ENCODE measurements around the gene IL17RB. TPM values are rescaled to one million over a fixed set of nuclear protein-coding genes. Genes with fewer than 3 reads are reported as not detected.

Gene IL17RB
- total and polyA plus RNA-seq, 9 donors: 0.99 to 5.6 (median 1.1) TPM

DNA sequence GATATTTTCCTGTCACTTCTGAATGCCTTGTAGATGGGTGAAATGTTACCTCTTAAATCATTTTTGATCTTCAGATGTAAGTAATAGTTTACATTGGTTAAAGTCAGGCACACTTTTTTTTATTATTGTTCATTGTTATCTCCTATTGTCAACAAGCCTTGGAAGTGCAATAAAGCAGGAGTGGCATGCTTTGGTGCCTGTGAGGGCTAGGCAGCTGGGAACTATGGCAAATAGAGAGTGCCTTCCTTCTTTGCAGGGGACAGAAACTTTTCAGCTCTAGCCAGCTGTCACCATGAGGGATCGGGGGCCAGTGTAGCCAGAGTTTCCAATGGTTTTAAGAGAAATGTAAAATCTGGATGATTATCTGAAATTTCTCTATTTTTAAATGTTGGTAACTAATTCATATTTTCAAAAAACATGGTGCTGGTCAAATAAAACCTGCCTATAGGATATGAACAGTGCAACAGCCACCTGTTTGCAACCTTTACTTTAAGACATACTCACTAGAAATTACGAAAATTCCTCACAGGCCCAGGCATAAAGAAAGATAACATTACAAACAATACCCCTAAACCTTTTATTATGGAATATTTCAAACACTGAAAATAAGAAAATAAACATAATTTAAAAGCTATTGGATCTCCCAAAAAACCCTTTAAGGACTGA, 54.4 kb downstream of the IL17RB start:
- H3K36me3 ChIP-seq: no peaks in the 10 kb centered on the region

DNA sequence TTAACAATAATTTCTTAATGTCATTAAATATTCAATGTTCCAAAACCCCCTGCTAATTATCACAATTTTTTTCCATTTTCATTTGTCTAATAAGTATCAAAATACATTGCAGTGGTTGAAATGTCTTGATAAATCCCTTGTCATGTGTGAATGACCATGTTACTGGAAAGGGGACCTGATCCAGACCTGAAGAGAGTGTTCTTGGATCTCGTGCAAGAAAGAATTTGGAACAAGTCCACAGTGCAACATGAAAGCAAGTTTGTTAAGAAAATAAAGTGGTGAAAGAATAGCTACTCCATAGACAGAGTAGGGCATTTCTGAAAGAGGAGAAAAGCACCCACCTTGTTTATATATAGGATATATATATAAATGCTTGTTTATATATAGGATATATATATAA, 55.7 kb downstream of the IL17RB start:
- no peaks in the 10 kb centered on the region for H3K27me3 ChIP-seq
- no peak overlapping the region for H3K27ac ChIP-seq
- no peak overlapping the region for H3K4me3 ChIP-seq
- H3K4me1 ChIP-seq (ENCODE audit: insufficient read depth): no peaks in the 10 kb centered on the region
- H3K9me3 ChIP-seq: no peaks in the 10 kb centered on the region
- no peaks in the 10 kb centered on the region for H3K36me3 ChIP-seq
- no peak for DNase-seq
- TF ChIP-seq POLR2A (IDR thresholded peaks at IDR 0.05) (no peak), EP300 (IDR thresholded peaks at IDR 0.05) (no peak)
- TF ChIP-seq, protein P1, sequence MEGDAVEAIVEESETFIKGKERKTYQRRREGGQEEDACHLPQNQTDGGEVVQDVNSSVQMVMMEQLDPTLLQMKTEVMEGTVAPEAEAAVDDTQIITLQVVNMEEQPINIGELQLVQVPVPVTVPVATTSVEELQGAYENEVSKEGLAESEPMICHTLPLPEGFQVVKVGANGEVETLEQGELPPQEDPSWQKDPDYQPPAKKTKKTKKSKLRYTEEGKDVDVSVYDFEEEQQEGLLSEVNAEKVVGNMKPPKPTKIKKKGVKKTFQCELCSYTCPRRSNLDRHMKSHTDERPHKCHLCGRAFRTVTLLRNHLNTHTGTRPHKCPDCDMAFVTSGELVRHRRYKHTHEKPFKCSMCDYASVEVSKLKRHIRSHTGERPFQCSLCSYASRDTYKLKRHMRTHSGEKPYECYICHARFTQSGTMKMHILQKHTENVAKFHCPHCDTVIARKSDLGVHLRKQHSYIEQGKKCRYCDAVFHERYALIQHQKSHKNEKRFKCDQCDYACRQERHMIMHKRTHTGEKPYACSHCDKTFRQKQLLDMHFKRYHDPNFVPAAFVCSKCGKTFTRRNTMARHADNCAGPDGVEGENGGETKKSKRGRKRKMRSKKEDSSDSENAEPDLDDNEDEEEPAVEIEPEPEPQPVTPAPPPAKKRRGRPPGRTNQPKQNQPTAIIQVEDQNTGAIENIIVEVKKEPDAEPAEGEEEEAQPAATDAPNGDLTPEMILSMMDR (IDR thresholded peaks at IDR 0.05): no peak
- WGBS, 3 donors: 6 to 14% (median 8%) methylated on average over 1 of the region's 1 CpG
- intact Hi-C loops (cut with DNase I): no loop called here

More for the DNA sequence above, 54.4 kb downstream of the IL17RB start:
- intact Hi-C loops (cut with DNase I): no loop called here
- TF ChIP-seq, protein P1 (IDR thresholded peaks at IDR 0.05): no peak
- TF ChIP-seq EP300 (IDR thresholded peaks at IDR 0.05) (no peak), POLR2A (IDR thresholded peaks at IDR 0.05) (no peak)
- no peaks in the 10 kb centered on the region for H3K27me3 ChIP-seq
- 81 to 86% (median 84%) methylated on average over 2 of the region's 2 CpGs for WGBS, 3 donors
- no peaks in the 10 kb centered on the region for H3K4me1 ChIP-seq (ENCODE audit: insufficient read depth)
- no peak for DNase-seq
- no peak overlapping the region for H3K4me3 ChIP-seq
- H3K9me3 ChIP-seq: no peaks in the 10 kb centered on the region
- H3K27ac ChIP-seq: no peak overlapping the region

DNA sequence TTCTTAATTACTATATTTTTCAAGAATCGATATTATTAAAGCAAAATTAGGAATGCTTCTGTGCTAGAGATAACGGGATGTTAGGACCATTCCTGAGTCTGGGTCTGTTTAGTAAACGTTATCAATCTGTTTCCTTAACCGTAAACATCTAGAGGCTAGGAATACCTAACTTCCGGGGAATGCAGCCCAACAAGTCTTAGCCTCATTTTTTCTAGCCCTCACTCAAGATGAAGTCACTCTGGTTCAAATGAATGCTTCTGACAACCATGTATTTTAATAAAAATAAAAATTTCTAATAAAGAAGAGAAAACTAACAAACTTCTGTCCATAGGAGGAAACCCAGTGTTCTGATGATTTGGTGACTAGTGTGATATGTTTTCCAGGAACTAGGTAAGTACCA, 56.3 kb downstream of the IL17RB start:
- H3K27me3 ChIP-seq: no peaks in the 10 kb centered on the region
- no peaks in the 10 kb centered on the region for H3K36me3 ChIP-seq
- H3K4me3 ChIP-seq: no peak overlapping the region
- intact Hi-C loops (cut with DNase I): no loop called here
- TF ChIP-seq POLR2A (IDR thresholded peaks at IDR 0.05) (no peak), EP300 (IDR thresholded peaks at IDR 0.05) (no peak)
- TF ChIP-seq, protein P1 (IDR thresholded peaks at IDR 0.05): no peak
- no peaks in the 10 kb centered on the region for H3K9me3 ChIP-seq
- no peak overlapping the region for H3K27ac ChIP-seq
- no peak for DNase-seq
- WGBS, 3 donors: 56 to 73% (median 61%) methylated on average over 5 of the region's 5 CpGs
- no peaks in the 10 kb centered on the region for H3K4me1 ChIP-seq (ENCODE audit: insufficient read depth)

DNA sequence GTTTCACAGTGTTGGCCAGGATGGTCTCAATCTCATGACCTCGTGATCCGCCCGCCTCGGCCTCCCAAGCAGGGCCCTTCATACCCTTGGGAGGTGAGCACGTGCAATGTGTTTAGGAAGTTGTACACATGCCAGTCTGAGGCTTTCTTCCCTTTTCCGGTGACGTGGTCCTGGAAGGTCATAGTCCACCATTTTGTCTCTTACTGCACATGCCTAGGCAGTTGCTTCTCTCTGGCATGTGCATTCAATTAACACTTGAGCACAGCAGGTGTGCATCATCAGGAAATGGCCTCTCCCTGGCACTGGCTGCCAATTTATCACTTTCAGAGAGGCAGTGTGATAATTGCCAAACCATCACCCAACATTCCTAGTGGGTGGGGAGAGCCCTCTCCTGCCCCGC, 67.0 kb downstream of the IL17RB start:
- no peaks in the 10 kb centered on the region for H3K36me3 ChIP-seq
- no peak overlapping the region for H3K4me3 ChIP-seq
- H3K4me1 ChIP-seq (ENCODE audit: insufficient read depth): no peaks in the 10 kb centered on the region
- intact Hi-C loops (cut with DNase I): no loop called here
- H3K9me3 ChIP-seq: no peaks in the 10 kb centered on the region
- 85 to 92% (median 89%) methylated on average over 8 of the region's 8 CpGs for WGBS, 3 donors
- TF ChIP-seq POLR2A (IDR thresholded peaks at IDR 0.05) (no peak), EP300 (IDR thresholded peaks at IDR 0.05) (no peak)
- TF ChIP-seq, protein P1 (IDR thresholded peaks at IDR 0.05): no peak
- H3K27me3 ChIP-seq: no peaks in the 10 kb centered on the region
- H3K27ac ChIP-seq: no peak overlapping the region
- DNase-seq: no peak

Small RNAs within 50 kb of the gene (small RNA-seq; reads per million reads assigned to genes)
- not detected for gene AC012467.1

Other genes with a start within 250 kb of the IL17RB start
- 1 to 10 TPM; 3.6 to 7.0 (median 4.9) TPM for gene CHDH, start 149 bp upstream of the IL17RB start, total RNA-seq
- gene CHDH, start 149 bp upstream of the IL17RB start, polyA plus RNA-seq: under 1 TPM; 0.85 to 0.88 TPM
- 10 to 100 TPM; 12.5 to 34.5 (median 21.3) TPM for gene ACTR8, start 35.6 kb downstream of the IL17RB start, total RNA-seq
- gene ACTR8, start 35.6 kb downstream of the IL17RB start, polyA plus RNA-seq: 10 to 100 TPM in 1 of 2 donors, 1 to 10 TPM in 1; 9.1 to 20.6 TPM
- gene SELENOK, start 45.3 kb downstream of the IL17RB start, total RNA-seq: 10 to 100 TPM; 38.9 to 99.9 (median 56.1) TPM
- 10 to 100 TPM; 62.3 to 81.0 TPM for gene SELENOK, start 45.3 kb downstream of the IL17RB start, polyA plus RNA-seq

All from ovary (tissue), 9 donors.